Panc1 (cell line): ENCODE results near the gene MGAT5. TPM values are rescaled to one million over a fixed set of nuclear protein-coding genes. Genes with fewer than 3 reads are reported as not detected.

Source experiments
- ATAC-seq: fragments of 200-7000 bp; cut with Tn5 transposase; 2 replicates; pipeline ENCODE4 v1.9.1; 2020; ENCODE audit warnings: mild to moderate bottlenecking, moderate library complexity
- BruUV-seq: library from RNA; stranded (reverse); fragments of 400-500 nt; replicated peaks from 2 replicates; lab custom pipeline; 2021; lab: Mats Ljungman, UMichigan
- CTCF ChIA-PET: fragments of 300-600 bp; sonication (Branson Sonifier 250); formaldehyde crosslinking; loops from one replicate; lab custom pipeline; 2022; ENCODE audit warnings: antibody characterized with exemption; lab: Charles Lee
- POLR2A ChIA-PET: fragments of 300-600 bp; sonication (Branson Sonifier 250); formaldehyde crosslinking; loops from one replicate; lab custom pipeline; 2022; ENCODE audit warnings: antibody characterized with exemption; lab: Charles Lee
- DNase-seq: peaks from one replicate; pipeline ENCODE4 v3.0.0-alpha.2; 2010; ENCODE audit warnings: low read depth, low spot score
- H3K27ac ChIP-seq: 2 replicates; pipeline ENCODE4 v1.5.1; 2011; ENCODE audit warnings: mild to moderate bottlenecking, low read length, inconsistent platforms
- H3K27me3 ChIP-seq: fragments of 200-500 bp; sonication (Bioruptor generic); 2 replicates; pipeline ENCODE4 v1.6.0; 2014; ENCODE audit warnings: low read length, inconsistent platforms; ENCODE audit not compliant: control insufficient read depth, insufficient read depth
- H3K36me3 ChIP-seq: fragments of 200-500 bp; sonication (Bioruptor generic); 2 replicates; pipeline ENCODE4 v1.5.1; 2014; ENCODE audit warnings: inconsistent platforms, mild to moderate bottlenecking, low read length, moderate library complexity; ENCODE audit not compliant: control insufficient read depth, insufficient read depth
- H3K4me1 ChIP-seq: 2 replicates; pipeline ENCODE4 v1.5.1; 2011; ENCODE audit warnings: inconsistent platforms, mild to moderate bottlenecking, low read length, moderate library complexity; ENCODE audit not compliant: control insufficient read depth, insufficient read depth
- H3K4me3 ChIP-seq, 2 experiments: 2 replicates each; pipeline ENCODE4 v1.5.1; 2011 to 2012; ENCODE audit warnings: low read depth in 2 of 2, low read length in 2 of 2, mild to moderate bottlenecking in 2 of 2, inconsistent platforms in 1 of 2, moderate library complexity in 1 of 2
- H3K9me3 ChIP-seq: fragments of 200-500 bp; sonication (Bioruptor generic); 2 replicates; pipeline ENCODE4 v1.5.1; 2014; ENCODE audit warnings: low read depth, mild to moderate bottlenecking, inconsistent platforms, low read length, moderate library complexity; ENCODE audit not compliant: control insufficient read depth, insufficient read depth
- POLR2AphosphoS5 ChIP-seq: IDR thresholded peaks from 2 replicates; pipeline ENCODE4 v1.6.1; 2012; ENCODE audit warnings: mild to moderate bottlenecking, low read depth, low read length, moderate library complexity
- SIN3A ChIP-seq: IDR thresholded peaks from 2 replicates; pipeline ENCODE4 v1.6.1; 2012; ENCODE audit warnings: low read depth, mild to moderate bottlenecking, low read length, moderate library complexity, borderline replicate concordance; ENCODE audit not compliant: insufficient read depth
- TCF7L2 ChIP-seq: IDR thresholded peaks from 2 replicates; pipeline ENCODE4 v1.6.1; 2011; ENCODE audit warnings: mild to moderate bottlenecking, low read depth, low read length, inconsistent platforms
- in situ Hi-C: cut with HindIII; loops from 2 replicates; pipeline ENCODE4 v1.10.0; 2016; ENCODE audit warnings: low sequenced_read_pairs, low pct_unique_long_range_greater_than_20kb
- intact Hi-C: fragments of 100-400 bp; cut with micrococcal nuclease; formaldehyde crosslinking; loops from one replicate; pipeline ENCODE4 v1.10.0; 2022; ENCODE audit not compliant: unreplicated experiment
- total RNA-seq: library from RNA; stranded (reverse); gene quantifications from one replicate; pipeline ENCODE4 v1.2.1, GENCODE V29; 2021; ENCODE audit not compliant: unreplicated experiment
- TF ChIP-seq, protein P1 (sequence below), 2 experiments: IDR thresholded peaks; 2 replicates each; pipeline ENCODE4 v1.6.1; 2011 to 2012; ENCODE audit warnings: low read depth in 2 of 2, control low read depth in 1 of 2, low read length in 1 of 2, mild to moderate bottlenecking in 1 of 2, moderate library complexity in 1 of 2; ENCODE audit not compliant: insufficient read depth in 1 of 2
- TF ChIP-seq, protein P2 (sequence below): fragments of 450-650 bp; IDR thresholded peaks from 2 replicates; pipeline ENCODE4 v1.5.1; 2017; ENCODE audit warnings: mild to moderate bottlenecking

The MGAT5 gene
- total RNA-seq, 1 experiment from 2014 or later: 22.1 TPM

DNA sequence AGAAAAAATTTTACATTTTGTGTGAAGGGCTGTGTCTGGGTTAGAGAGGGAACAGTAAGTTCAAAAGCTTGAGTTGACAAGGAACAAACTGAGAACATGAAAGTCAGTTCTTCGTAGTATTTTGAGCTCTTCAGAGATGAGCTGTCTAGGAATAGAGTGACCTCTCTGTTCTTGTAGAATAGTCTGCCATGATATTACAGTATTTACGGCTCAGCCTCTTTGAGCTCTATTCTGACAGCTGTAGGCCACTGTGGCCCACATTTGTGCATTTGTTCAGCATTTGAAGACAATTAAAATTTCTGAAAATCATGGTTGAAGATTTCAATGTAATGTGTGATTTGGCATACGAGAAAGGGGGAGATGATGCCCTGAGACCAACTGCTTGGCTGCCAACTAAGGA, 172.8 kb downstream of the MGAT5 start:
- H3K27me3 ChIP-seq: no peaks in the 10 kb centered on the region
- intact Hi-C loops (no loop called here), in situ Hi-C loops (no loop called here)
- ATAC-seq (no peak), DNase-seq (no peak)
- no peak overlapping the region for H3K4me3 ChIP-seq
- ChIA-PET CTCF (no interaction called here), POLR2A (no interaction called here)
- no peaks in the 10 kb centered on the region; the same call in 1 of the 2 replicates for H3K36me3 ChIP-seq
- H3K4me1 ChIP-seq: no peaks in the 10 kb centered on the region
- no TSS peak for BruUV-seq
- H3K9me3 ChIP-seq: no peaks in the 10 kb centered on the region
- TF ChIP-seq SIN3A (no peak), POLR2AphosphoS5 (no peak), TCF7L2 (no peak)
- TF ChIP-seq, protein P1, sequence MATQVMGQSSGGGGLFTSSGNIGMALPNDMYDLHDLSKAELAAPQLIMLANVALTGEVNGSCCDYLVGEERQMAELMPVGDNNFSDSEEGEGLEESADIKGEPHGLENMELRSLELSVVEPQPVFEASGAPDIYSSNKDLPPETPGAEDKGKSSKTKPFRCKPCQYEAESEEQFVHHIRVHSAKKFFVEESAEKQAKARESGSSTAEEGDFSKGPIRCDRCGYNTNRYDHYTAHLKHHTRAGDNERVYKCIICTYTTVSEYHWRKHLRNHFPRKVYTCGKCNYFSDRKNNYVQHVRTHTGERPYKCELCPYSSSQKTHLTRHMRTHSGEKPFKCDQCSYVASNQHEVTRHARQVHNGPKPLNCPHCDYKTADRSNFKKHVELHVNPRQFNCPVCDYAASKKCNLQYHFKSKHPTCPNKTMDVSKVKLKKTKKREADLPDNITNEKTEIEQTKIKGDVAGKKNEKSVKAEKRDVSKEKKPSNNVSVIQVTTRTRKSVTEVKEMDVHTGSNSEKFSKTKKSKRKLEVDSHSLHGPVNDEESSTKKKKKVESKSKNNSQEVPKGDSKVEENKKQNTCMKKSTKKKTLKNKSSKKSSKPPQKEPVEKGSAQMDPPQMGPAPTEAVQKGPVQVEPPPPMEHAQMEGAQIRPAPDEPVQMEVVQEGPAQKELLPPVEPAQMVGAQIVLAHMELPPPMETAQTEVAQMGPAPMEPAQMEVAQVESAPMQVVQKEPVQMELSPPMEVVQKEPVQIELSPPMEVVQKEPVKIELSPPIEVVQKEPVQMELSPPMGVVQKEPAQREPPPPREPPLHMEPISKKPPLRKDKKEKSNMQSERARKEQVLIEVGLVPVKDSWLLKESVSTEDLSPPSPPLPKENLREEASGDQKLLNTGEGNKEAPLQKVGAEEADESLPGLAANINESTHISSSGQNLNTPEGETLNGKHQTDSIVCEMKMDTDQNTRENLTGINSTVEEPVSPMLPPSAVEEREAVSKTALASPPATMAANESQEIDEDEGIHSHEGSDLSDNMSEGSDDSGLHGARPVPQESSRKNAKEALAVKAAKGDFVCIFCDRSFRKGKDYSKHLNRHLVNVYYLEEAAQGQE (IDR thresholded peaks at IDR 0.05; ENCODE audit: insufficient read depth in 1 of 2, low read depth in 2 of 2, low read length in 1 of 2): no peak
- TF ChIP-seq, protein P2, sequence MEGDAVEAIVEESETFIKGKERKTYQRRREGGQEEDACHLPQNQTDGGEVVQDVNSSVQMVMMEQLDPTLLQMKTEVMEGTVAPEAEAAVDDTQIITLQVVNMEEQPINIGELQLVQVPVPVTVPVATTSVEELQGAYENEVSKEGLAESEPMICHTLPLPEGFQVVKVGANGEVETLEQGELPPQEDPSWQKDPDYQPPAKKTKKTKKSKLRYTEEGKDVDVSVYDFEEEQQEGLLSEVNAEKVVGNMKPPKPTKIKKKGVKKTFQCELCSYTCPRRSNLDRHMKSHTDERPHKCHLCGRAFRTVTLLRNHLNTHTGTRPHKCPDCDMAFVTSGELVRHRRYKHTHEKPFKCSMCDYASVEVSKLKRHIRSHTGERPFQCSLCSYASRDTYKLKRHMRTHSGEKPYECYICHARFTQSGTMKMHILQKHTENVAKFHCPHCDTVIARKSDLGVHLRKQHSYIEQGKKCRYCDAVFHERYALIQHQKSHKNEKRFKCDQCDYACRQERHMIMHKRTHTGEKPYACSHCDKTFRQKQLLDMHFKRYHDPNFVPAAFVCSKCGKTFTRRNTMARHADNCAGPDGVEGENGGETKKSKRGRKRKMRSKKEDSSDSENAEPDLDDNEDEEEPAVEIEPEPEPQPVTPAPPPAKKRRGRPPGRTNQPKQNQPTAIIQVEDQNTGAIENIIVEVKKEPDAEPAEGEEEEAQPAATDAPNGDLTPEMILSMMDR: no peak
- no peak overlapping the region for H3K27ac ChIP-seq

- intact Hi-C loops (no loop called here), in situ Hi-C loops (no loop called here)
- ATAC-seq: no peak
These were observed 176.0 kb downstream of the MGAT5 start for GRCh38 chr2:134429886-134430285.

More at GRCh38 chr2:134429886-134430285, 176.0 kb downstream of the MGAT5 start:
- Histone ChIP-seq H3K27me3 (no peaks in the 10 kb centered on the region), H3K4me1 (no peaks in the 10 kb centered on the region), H3K4me3 (no peak overlapping the region), H3K27ac (no peak overlapping the region), H3K36me3 (no peaks in the 10 kb centered on the region; the same call in 1 of the 2 replicates), H3K9me3 (no peaks in the 10 kb centered on the region)
- no TSS peak for BruUV-seq
- ChIA-PET POLR2A (no interaction called here), CTCF (interaction anchor here (1.4 kb wide), 1 partner anchor 21 kb away, joined by 3 read pairs; no protein-coding TSS in a partner anchor)
- DNase-seq: no peak
- no peak for TF ChIP-seq SIN3A
- no peak for TF ChIP-seq POLR2AphosphoS5
- TF ChIP-seq, protein P2: no peak
- TF ChIP-seq TCF7L2: no peak
- TF ChIP-seq, protein P1 (IDR thresholded peaks at IDR 0.05; ENCODE audit: insufficient read depth in 1 of 2, low read depth in 2 of 2, low read length in 1 of 2): no peak
